OCI-LY3 (cell line): ENCODE measurements around the gene PHF19.

Source experiments
- H2AFZ ChIP-seq: fragments of 200-600, 300-600 bp; shearing (Covaris generic); 2 replicates; pipeline ENCODE4 v1.6.0; 2014; ENCODE audit warnings: antibody characterized with exemption, low read depth, low read length
- H3K27ac ChIP-seq: fragments of 200-600, 300-600 bp; sonication (generic); 2 replicates; pipeline ENCODE4 v1.5.1; 2014; ENCODE audit warnings: mild to moderate bottlenecking, low read length, moderate library complexity, mixed read lengths
- H3K27me3 ChIP-seq: fragments of 200-600, 300-600 bp; sonication (generic); 2 replicates; pipeline ENCODE4 v1.6.1; 2014; ENCODE audit warnings: low read depth, low read length, mixed read lengths
- H3K36me3 ChIP-seq: fragments of 200-600, 300-600 bp; sonication (generic); replicated peaks from 2 replicates; pipeline ENCODE3; 2014; ENCODE audit warnings: low read depth, low read length, mixed read lengths
- H3K4me1 ChIP-seq: fragments of 300-600, 200-600 bp; sonication (generic); 2 replicates; pipeline ENCODE4 v1.6.1; 2014; ENCODE audit warnings: low read length, mixed read lengths
- H3K4me2 ChIP-seq: fragments of 200-600, 300-600 bp; sonication (generic); 2 replicates; pipeline ENCODE4 v1.6.1; 2014; ENCODE audit warnings: low read length, mixed read lengths
- H3K4me3 ChIP-seq: fragments of 300-600, 200-600 bp; sonication (generic); 2 replicates; pipeline ENCODE4 v1.5.1; 2014; ENCODE audit warnings: antibody characterized with exemption, mild to moderate bottlenecking, low read length, moderate library complexity
- H3K79me2 ChIP-seq: fragments of 300-600, 200-600 bp; shearing (Covaris generic); 2 replicates; pipeline ENCODE4 v1.6.1; 2014; ENCODE audit warnings: mild to moderate bottlenecking, low read length, mixed read lengths
- H3K9ac ChIP-seq: fragments of 300-600, 200-600 bp; shearing (Covaris generic); 2 replicates; pipeline ENCODE4 v1.6.0; 2014; ENCODE audit warnings: mild to moderate bottlenecking, low read length, moderate library complexity
- H3K9me3 ChIP-seq: fragments of 200-600, 300-600 bp; shearing (Covaris generic); 2 replicates; pipeline ENCODE4 v1.6.1; 2014; ENCODE audit warnings: low read length, mixed read lengths; ENCODE audit not compliant: insufficient read depth
- H4K20me1 ChIP-seq: fragments of 200-600, 300-600 bp; sonication (generic); 2 replicates; pipeline ENCODE4 v1.6.1; 2016; ENCODE audit warnings: low read length, mixed read lengths; ENCODE audit not compliant: insufficient read depth
- CTCF ChIP-seq: fragments of 200-600, 300-600 bp; sonication (generic); IDR thresholded peaks from 2 replicates; pipeline ENCODE4 v1.5.1; 2014; ENCODE audit warnings: antibody characterized with exemption, low read length, low read depth
- EZH2phosphoT487 ChIP-seq: fragments of 200-600 bp; shearing (Covaris generic); IDR thresholded peaks from 2 replicates; pipeline ENCODE4 v1.6.1; 2018; ENCODE audit warnings: antibody characterized with exemption, mixed run types, low read depth

PHF19 gene

GRCh38 chr9:120874226-120875194, 2.5 kb downstream of the PHF19 start:
- H3K4me2 ChIP-seq = peak overlapping the region; percentile 84; the same call in 1 of the 2 replicates
- peak overlapping the region; percentile 96; the same call in 1 of the 2 replicates for H3K9ac ChIP-seq
- no peaks in the 10 kb centered on the region for H3K9me3 ChIP-seq
- H3K27me3 ChIP-seq = no peaks in the 10 kb centered on the region
- no peaks in the 10 kb centered on the region for H4K20me1 ChIP-seq
- H3K36me3 ChIP-seq = peaks cover 33% of the 10 kb centered on the region
- TF ChIP-seq CTCF (no peak), EZH2phosphoT487 (no peak)
- peaks cover 34% of the 10 kb centered on the region for H3K79me2 ChIP-seq
- peak overlapping the region; percentile 89 for H3K27ac ChIP-seq
- no peak overlapping the region for H3K4me3 ChIP-seq
- no peak overlapping the region for H2AFZ ChIP-seq
- H3K4me1 ChIP-seq = peaks cover 33% of the 10 kb centered on the region

GRCh38 chr9:120873512-120873911, 3.5 kb downstream of the PHF19 start:
- peaks cover 28% of the 10 kb centered on the region for H3K4me1 ChIP-seq
- no peaks in the 10 kb centered on the region for H3K27me3 ChIP-seq
- H3K9ac ChIP-seq = no peak overlapping the region
- H3K4me3 ChIP-seq = no peak overlapping the region
- H3K79me2 ChIP-seq = peaks cover 30% of the 10 kb centered on the region
- no peak overlapping the region for H3K4me2 ChIP-seq
- no peaks in the 10 kb centered on the region for H4K20me1 ChIP-seq
- H3K27ac ChIP-seq = no peak overlapping the region
- H2AFZ ChIP-seq = no peak overlapping the region
- peaks cover 35% of the 10 kb centered on the region for H3K36me3 ChIP-seq
- no peaks in the 10 kb centered on the region for H3K9me3 ChIP-seq
- no peak for TF ChIP-seq CTCF
- TF ChIP-seq EZH2phosphoT487 = no peak

DNA sequence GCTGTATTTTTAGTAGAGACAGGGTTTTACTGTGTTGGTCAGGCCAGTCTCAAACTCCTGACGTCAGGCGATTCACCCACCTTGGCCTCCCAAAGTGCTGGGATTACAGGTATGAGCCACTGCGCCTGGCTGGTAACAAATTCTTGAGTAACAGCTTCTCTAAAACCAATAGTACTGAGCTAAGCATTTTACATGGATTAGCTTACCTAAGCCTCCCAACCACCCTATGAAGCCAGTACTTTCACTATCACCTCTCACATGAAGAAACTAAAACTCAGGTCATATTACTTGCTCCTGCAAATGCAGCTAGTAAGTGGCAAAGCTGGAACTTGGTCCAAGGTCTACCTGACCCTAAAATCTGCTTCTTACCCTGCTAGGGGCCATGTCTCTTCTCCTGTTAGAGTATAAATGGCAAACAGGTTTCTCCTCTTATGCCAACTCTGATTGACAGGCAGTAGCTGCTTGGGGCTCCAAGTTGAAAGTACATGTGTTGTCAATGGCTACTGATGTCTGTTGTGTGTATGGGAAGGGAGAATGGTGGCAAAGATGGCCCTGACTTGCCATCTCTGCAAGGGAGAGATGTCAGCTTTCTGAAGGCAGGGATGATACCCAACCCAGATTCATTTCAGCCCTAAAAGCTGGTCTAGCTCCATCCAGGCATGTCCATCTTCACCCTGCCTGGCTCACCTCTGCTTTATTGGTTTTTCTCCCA, 4.0 kb downstream of the PHF19 start:
- H3K27ac ChIP-seq = no peak overlapping the region
- TF ChIP-seq EZH2phosphoT487 (no peak), CTCF (no peak)
- no peak overlapping the region for H3K9ac ChIP-seq
- no peaks in the 10 kb centered on the region for H3K9me3 ChIP-seq
- H3K36me3 ChIP-seq = peaks cover 39% of the 10 kb centered on the region
- H3K27me3 ChIP-seq = no peaks in the 10 kb centered on the region
- H3K79me2 ChIP-seq = peaks cover 25% of the 10 kb centered on the region
- no peaks in the 10 kb centered on the region for H4K20me1 ChIP-seq
- no peak overlapping the region for H3K4me3 ChIP-seq
- no peak overlapping the region for H2AFZ ChIP-seq
- H3K4me1 ChIP-seq = peaks cover 28% of the 10 kb centered on the region
- H3K4me2 ChIP-seq = no peak overlapping the region

DNA sequence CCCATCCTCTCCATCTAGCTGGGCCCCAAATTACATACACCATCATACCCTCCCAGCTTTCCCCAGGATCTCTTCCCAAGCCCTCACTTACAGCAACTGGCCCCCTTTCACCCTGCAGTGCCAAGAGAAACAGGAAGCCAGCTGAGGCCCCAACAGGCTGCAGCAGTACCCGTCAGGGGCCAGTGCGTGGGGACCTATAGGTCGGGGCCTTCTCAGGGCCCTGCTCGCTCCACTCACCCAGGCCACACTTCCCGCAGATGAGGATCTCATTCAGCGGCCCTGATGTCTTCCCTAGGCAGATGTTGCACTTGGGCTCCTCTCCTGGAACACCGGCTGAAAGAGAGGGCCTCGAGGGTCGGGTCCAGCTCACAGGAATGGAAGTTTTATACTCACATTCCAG, 6.8 kb downstream of the PHF19 start:
- no peak overlapping the region for H3K4me3 ChIP-seq
- H3K9me3 ChIP-seq = no peaks in the 10 kb centered on the region
- no peak overlapping the region for H3K4me2 ChIP-seq
- peaks cover 16% of the 10 kb centered on the region for H3K4me1 ChIP-seq
- H3K36me3 ChIP-seq = peaks cover 58% of the 10 kb centered on the region
- TF ChIP-seq CTCF (no peak), EZH2phosphoT487 (no peak)
- H4K20me1 ChIP-seq = no peaks in the 10 kb centered on the region
- H3K79me2 ChIP-seq = peaks cover 4% of the 10 kb centered on the region; the same call in 1 of the 2 replicates
- no peaks in the 10 kb centered on the region for H3K27me3 ChIP-seq
- H3K27ac ChIP-seq = no peak overlapping the region
- no peak overlapping the region for H2AFZ ChIP-seq
- H3K9ac ChIP-seq = no peak overlapping the region
